AG20443 (cell line): ENCODE results near the gene DARS2.
"Not testable (repeated sequence)": the region's sequence is repeated elsewhere in the genome, so short reads cannot be mapped to it uniquely, and the experiment has no call there.

Experiments
- DNase-seq: peaks from one replicate; pipeline ENCODE4 v3.0.0; 2012; ENCODE audit warnings: low spot score, mixed read lengths

The DARS2 gene

GRCh38 chr1:173862146-173862768, 37.8 kb downstream of the DARS2 start:
- not testable (repeated sequence) for DNase-seq

GRCh38 chr1:173862769-173863223, 38.3 kb downstream of the DARS2 start:
- no peak for DNase-seq

- DNase-seq = no peak
These were observed 39.0 kb downstream of the DARS2 start for GRCh38 chr1:173863224-173864161.

GRCh38 chr1:173864179-173864867, 39.9 kb downstream of the DARS2 start:
- DNase-seq = no peak

GRCh38 chr1:173865468-173866164, 41.1 kb downstream of the DARS2 start:
- no peak for DNase-seq

GRCh38 chr1:173866413-173867115, 42.1 kb downstream of the DARS2 start:
- no peak for DNase-seq

- peak; percentile 27 for DNase-seq
These were observed 42.8 kb downstream of the DARS2 start for GRCh38 chr1:173867141-173867752.

GRCh38 chr1:173867753-173868265, 43.3 kb downstream of the DARS2 start, which contains the start of gene GAS5:
Gene GAS5, minus strand, starts transcription at chr1:173867989.
- DNase-seq = peak; percentile 98

- peak; percentile 81 for DNase-seq
These were observed 44.0 kb downstream of the DARS2 start, which contains the start of gene ZBTB37 for GRCh38 chr1:173868266-173869020. Gene ZBTB37, plus strand, starts transcription at chr1:173868380. Its CDS starts 1,846 bp downstream, at chr1:173870226.

GRCh38 chr1:173869021-173869359, 44.5 kb downstream of the DARS2 start:
- DNase-seq = no peak

GRCh38 chr1:173870252-173871075, 46.0 kb downstream of the DARS2 start:
- DNase-seq = no peak

GRCh38 chr1:173871091-173871490, 46.6 kb downstream of the DARS2 start:
- no peak for DNase-seq

GRCh38 chr1:173871500-173871899, 47.0 kb downstream of the DARS2 start:
- no peak for DNase-seq

GRCh38 chr1:173876732-173877131, 52.3 kb downstream of the DARS2 start:
- DNase-seq = no peak

GRCh38 chr1:173878251-173878650, 53.8 kb downstream of the DARS2 start:
- no peak for DNase-seq

GRCh38 chr1:173881117-173881516, 56.6 kb downstream of the DARS2 start:
- not testable (repeated sequence) for DNase-seq

GRCh38 chr1:173884701-173885100, 60.2 kb downstream of the DARS2 start:
- DNase-seq = no peak

GRCh38 chr1:173886746-173887611, 62.5 kb downstream of the DARS2 start:
- no peak for DNase-seq
